HepG2 (cell line): ENCODE data around the gene ALDH4A1. TPM values are rescaled to one million over a fixed set of nuclear protein-coding genes. Genes with fewer than 3 reads are reported as not detected.
A peak's percentile ranks its signal among the peaks of the same experiment; 100 is the strongest.

Experiments used
- ADNP ChIP-seq: sonication (generic); formaldehyde crosslinking; IDR thresholded peaks from 2 replicates; pipeline ENCODE4 v1.4.0; 2020; ENCODE audit warnings: missing genetic modification reagents
- ARNT ChIP-seq: fragments of 450-650 bp; IDR thresholded peaks from 2 replicates; pipeline ENCODE4 v1.6.1; 2017
- ATF7-NPFF ChIP-seq: sonication (generic); formaldehyde crosslinking; IDR thresholded peaks from 2 replicates; pipeline ENCODE4 v1.8.1; 2023; ENCODE audit warnings: mild to moderate bottlenecking, low read depth, missing genetic modification reagents, moderate library complexity
- CBX5 ChIP-seq: sonication (generic); formaldehyde crosslinking; IDR thresholded peaks from 2 replicates; pipeline ENCODE4 v1.4.0; 2020; ENCODE audit warnings: missing genetic modification reagents, borderline replicate concordance
- ELF3 ChIP-seq: IDR thresholded peaks from 2 replicates; pipeline ENCODE4 v1.6.1; 2016; ENCODE audit warnings: missing genetic modification reagents, missing compliant biosample characterization
- NFE2 ChIP-seq: sonication (generic); formaldehyde crosslinking; IDR thresholded peaks from 2 replicates; pipeline ENCODE4 v1.4.0; 2020; ENCODE audit warnings: missing genetic modification reagents
- SALL2 ChIP-seq: sonication (generic); formaldehyde crosslinking; IDR thresholded peaks from 2 replicates; pipeline ENCODE4 v1.8.1; 2023; ENCODE audit warnings: mild to moderate bottlenecking, missing genetic modification reagents, inconsistent platforms
- SIX1 ChIP-seq: sonication (generic); formaldehyde crosslinking; IDR thresholded peaks from 2 replicates; pipeline ENCODE4 v1.4.0; 2020; ENCODE audit warnings: missing genetic modification reagents, borderline replicate concordance
- SIX4 ChIP-seq: sonication (generic); formaldehyde crosslinking; IDR thresholded peaks from 2 replicates; pipeline ENCODE4 v1.4.0; 2020; ENCODE audit warnings: missing genetic modification reagents
- STAG1 ChIP-seq: sonication (generic); formaldehyde crosslinking; IDR thresholded peaks from 2 replicates; pipeline ENCODE4 v1.4.0; 2020; ENCODE audit warnings: missing genetic modification reagents
- TARDBP ChIP-seq: sonication (generic); formaldehyde crosslinking; IDR thresholded peaks from 2 replicates; pipeline ENCODE4 v1.8.0; 2022; ENCODE audit warnings: mild to moderate bottlenecking, missing genetic modification reagents
- U2AF2 ChIP-seq: fragments of 200-400 bp; formaldehyde crosslinking; IDR thresholded peaks from 2 replicates; pipeline ENCODE4 v1.6.1; 2017; ENCODE audit warnings: low read depth, mild to moderate bottlenecking, low read length
- ZBTB20 ChIP-seq: sonication (generic); formaldehyde crosslinking; IDR thresholded peaks from 2 replicates; pipeline ENCODE4 v1.8.1; 2023; ENCODE audit warnings: missing genetic modification reagents, low read depth, mild to moderate bottlenecking, borderline replicate concordance
- ZKSCAN8 ChIP-seq: IDR thresholded peaks from 2 replicates; pipeline ENCODE4 v1.6.1; 2016; ENCODE audit warnings: borderline replicate concordance, missing genetic modification reagents, missing compliant biosample characterization
- ZNF768 ChIP-seq: sonication (generic); formaldehyde crosslinking; IDR thresholded peaks from 2 replicates; pipeline ENCODE4 v1.4.0; 2020; ENCODE audit warnings: missing genetic modification reagents
- ZNF772 ChIP-seq: sonication (generic); formaldehyde crosslinking; IDR thresholded peaks from 2 replicates; pipeline ENCODE4 v1.5.0; 2020; ENCODE audit warnings: mild to moderate bottlenecking, missing genetic modification reagents
- polyA plus RNA-seq, 8 experiments: library from polyadenylated mRNA; depleted of rRNA in 3 of 8; stranded (reverse) in 7 of 8; unstranded in 1 of 8; fragments of >200 nt; fragmentation: Illumina TruSeq in 4 of 8; extraction: Trizol in 4 of 8; gene quantifications; 2 replicates each; pipeline versions ENCODE4 v1.2.1 to v1.2.3, GENCODE V29; 2011 to 2016; ENCODE audit warnings: low read depth in 4 of 8, missing spikeins in 1 of 8, mixed read lengths in 1 of 8; ENCODE audit not compliant: insufficient read depth in 1 of 8
- total RNA-seq, 5 experiments: library from RNA; depleted of rRNA; stranded (reverse); fragments of >200 nt; fragmentation: Illumina TruSeq; extraction: Trizol; gene quantifications; 2 replicates each; pipeline ENCODE4 v1.2.3, GENCODE V29; 2016; ENCODE audit warnings: low read depth in 1 of 5
- TF ChIP-seq, protein P1 (sequence below): sonication (generic); formaldehyde crosslinking; conservative IDR thresholded peaks from 2 replicates; pipeline ENCODE4 v1.5.0; 2020; ENCODE audit warnings: missing genetic modification reagents
- TF ChIP-seq, protein P2 (sequence below): IDR thresholded peaks from 2 replicates; pipeline ENCODE4 v1.6.1; 2016
- TF ChIP-seq, protein P3 (sequence below): IDR thresholded peaks from 2 replicates; pipeline ENCODE4 v1.6.1; 2016; ENCODE audit warnings: low read depth, missing genetic modification reagents, missing compliant biosample characterization
- TF ChIP-seq, protein P4 (sequence below): sonication (generic); formaldehyde crosslinking; IDR thresholded peaks from 2 replicates; pipeline ENCODE4 v1.8.1; 2023; ENCODE audit warnings: missing genetic modification reagents, inconsistent platforms, borderline replicate concordance
- TF ChIP-seq, protein P5 (sequence below): sonication (generic); formaldehyde crosslinking; IDR thresholded peaks from 2 replicates; pipeline ENCODE4 v1.4.0; 2020; ENCODE audit warnings: mild to moderate bottlenecking, low read depth, missing genetic modification reagents

Gene ALDH4A1
- total and polyA plus RNA-seq, 2 of the 13 experiments (the other 11 are each of a cell fraction or from before 2014, with no cell fraction given) = 76.4 to 240 TPM

DNA sequence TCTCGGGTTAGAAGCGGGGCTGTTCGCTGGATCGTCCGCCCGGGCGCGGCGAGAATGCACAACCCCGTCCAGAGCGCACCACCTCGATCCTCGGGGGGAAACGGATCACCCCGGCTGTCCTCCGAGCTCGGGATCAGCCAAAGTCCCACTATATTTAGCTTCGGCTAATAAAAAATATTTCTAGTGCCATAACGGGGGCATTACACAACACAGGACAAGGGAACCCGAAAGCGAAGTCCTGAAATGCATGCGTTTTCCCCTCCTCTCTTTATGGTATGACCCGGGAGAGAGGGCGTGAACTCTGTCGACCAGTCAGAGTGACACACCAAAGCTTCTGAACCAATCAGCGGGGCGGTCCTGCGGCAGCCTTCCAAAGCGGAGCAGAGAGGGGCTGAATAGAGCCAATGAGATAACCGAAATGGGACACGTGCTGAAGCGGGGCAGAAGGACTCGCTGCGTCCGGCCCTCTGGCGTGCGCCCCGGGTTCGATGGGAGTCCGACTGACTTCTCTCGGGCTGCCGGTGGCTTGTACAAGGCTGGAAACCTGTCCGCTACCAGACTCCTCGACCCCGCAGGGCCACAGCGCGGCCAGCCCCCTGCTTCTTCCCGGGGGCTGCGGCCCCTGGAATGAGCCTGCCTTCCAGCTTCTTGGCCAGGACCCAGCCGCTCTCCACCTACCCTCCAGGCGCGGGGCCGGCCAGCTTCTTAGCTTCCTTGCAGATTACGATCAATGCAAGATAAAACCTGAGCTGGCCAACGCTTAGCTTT is at the start of gene ALDH4A1 (continued):
- TF ChIP-seq ZNF772 (CRISPR knock-in tag) (peak; percentile 37; the same call in 1 of the 2 replicates), ZBTB20 (CRISPR knock-in tag) (0 out of 2 replicates have a peak, but pooled peaks have one; percentile 35), ADNP (CRISPR knock-in tag) (no peak), ZKSCAN8 (no peak), SIX4 (CRISPR knock-in tag) (no peak), SALL2 (CRISPR knock-in tag) (peak; percentile 3; the same call in 1 of the 2 replicates), STAG1 (no peak; the same call in 1 of the 2 replicates), ARNT (no peak), ELF3 (no peak), U2AF2 (no peak), CBX5 (CRISPR knock-in tag) (no peak), TARDBP (CRISPR knock-in tag) (no peak), SIX1 (CRISPR knock-in tag) (no peak), ATF7-NPFF (CRISPR knock-in tag) (no peak), ZNF768 (CRISPR knock-in tag) (peak; percentile 49; the same call in 1 of the 2 replicates), NFE2 (CRISPR knock-in tag) (no peak)
- TF ChIP-seq, protein P1, sequence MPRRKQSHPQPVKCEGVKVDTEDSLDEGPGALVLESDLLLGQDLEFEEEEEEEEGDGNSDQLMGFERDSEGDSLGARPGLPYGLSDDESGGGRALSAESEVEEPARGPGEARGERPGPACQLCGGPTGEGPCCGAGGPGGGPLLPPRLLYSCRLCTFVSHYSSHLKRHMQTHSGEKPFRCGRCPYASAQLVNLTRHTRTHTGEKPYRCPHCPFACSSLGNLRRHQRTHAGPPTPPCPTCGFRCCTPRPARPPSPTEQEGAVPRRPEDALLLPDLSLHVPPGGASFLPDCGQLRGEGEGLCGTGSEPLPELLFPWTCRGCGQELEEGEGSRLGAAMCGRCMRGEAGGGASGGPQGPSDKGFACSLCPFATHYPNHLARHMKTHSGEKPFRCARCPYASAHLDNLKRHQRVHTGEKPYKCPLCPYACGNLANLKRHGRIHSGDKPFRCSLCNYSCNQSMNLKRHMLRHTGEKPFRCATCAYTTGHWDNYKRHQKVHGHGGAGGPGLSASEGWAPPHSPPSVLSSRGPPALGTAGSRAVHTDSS = no peak
- TF ChIP-seq, protein P2, sequence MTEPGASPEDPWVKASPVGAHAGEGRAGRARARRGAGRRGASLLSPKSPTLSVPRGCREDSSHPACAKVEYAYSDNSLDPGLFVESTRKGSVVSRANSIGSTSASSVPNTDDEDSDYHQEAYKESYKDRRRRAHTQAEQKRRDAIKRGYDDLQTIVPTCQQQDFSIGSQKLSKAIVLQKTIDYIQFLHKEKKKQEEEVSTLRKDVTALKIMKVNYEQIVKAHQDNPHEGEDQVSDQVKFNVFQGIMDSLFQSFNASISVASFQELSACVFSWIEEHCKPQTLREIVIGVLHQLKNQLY (CRISPR knock-in tag) = no peak
- TF ChIP-seq, protein P3, sequence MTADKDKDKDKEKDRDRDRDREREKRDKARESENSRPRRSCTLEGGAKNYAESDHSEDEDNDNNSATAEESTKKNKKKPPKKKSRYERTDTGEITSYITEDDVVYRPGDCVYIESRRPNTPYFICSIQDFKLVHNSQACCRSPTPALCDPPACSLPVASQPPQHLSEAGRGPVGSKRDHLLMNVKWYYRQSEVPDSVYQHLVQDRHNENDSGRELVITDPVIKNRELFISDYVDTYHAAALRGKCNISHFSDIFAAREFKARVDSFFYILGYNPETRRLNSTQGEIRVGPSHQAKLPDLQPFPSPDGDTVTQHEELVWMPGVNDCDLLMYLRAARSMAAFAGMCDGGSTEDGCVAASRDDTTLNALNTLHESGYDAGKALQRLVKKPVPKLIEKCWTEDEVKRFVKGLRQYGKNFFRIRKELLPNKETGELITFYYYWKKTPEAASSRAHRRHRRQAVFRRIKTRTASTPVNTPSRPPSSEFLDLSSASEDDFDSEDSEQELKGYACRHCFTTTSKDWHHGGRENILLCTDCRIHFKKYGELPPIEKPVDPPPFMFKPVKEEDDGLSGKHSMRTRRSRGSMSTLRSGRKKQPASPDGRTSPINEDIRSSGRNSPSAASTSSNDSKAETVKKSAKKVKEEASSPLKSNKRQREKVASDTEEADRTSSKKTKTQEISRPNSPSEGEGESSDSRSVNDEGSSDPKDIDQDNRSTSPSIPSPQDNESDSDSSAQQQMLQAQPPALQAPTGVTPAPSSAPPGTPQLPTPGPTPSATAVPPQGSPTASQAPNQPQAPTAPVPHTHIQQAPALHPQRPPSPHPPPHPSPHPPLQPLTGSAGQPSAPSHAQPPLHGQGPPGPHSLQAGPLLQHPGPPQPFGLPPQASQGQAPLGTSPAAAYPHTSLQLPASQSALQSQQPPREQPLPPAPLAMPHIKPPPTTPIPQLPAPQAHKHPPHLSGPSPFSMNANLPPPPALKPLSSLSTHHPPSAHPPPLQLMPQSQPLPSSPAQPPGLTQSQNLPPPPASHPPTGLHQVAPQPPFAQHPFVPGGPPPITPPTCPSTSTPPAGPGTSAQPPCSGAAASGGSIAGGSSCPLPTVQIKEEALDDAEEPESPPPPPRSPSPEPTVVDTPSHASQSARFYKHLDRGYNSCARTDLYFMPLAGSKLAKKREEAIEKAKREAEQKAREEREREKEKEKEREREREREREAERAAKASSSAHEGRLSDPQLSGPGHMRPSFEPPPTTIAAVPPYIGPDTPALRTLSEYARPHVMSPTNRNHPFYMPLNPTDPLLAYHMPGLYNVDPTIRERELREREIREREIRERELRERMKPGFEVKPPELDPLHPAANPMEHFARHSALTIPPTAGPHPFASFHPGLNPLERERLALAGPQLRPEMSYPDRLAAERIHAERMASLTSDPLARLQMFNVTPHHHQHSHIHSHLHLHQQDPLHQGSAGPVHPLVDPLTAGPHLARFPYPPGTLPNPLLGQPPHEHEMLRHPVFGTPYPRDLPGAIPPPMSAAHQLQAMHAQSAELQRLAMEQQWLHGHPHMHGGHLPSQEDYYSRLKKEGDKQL = no peak
- TF ChIP-seq, protein P4, sequence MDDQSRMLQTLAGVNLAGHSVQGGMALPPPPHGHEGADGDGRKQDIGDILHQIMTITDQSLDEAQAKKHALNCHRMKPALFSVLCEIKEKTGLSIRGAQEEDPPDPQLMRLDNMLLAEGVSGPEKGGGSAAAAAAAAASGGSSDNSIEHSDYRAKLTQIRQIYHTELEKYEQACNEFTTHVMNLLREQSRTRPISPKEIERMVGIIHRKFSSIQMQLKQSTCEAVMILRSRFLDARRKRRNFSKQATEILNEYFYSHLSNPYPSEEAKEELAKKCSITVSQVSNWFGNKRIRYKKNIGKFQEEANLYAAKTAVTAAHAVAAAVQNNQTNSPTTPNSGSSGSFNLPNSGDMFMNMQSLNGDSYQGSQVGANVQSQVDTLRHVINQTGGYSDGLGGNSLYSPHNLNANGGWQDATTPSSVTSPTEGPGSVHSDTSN = no peak
- TF ChIP-seq, protein P5, sequence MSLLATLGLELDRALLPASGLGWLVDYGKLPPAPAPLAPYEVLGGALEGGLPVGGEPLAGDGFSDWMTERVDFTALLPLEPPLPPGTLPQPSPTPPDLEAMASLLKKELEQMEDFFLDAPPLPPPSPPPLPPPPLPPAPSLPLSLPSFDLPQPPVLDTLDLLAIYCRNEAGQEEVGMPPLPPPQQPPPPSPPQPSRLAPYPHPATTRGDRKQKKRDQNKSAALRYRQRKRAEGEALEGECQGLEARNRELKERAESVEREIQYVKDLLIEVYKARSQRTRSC (CRISPR knock-in tag) = 0 out of 2 replicates have a peak, but pooled peaks have one; percentile 56
